Psoas muscle (tissue), 8 donors: Measurements from ENCODE around the gene UNC5B. TPM values are rescaled to one million over a fixed set of nuclear protein-coding genes. Genes with fewer than 3 reads are reported as not detected.

ENCODE experiments used
- ATAC-seq, 4 donors: fragments of 200-7000 bp; cut with Tn5 transposase; one replicate each; pipeline ENCODE4 v1.9.1; 2020; ENCODE audit warnings: moderate library complexity in 3 of 4, mild to moderate bottlenecking in 2 of 4
- DNase-seq, 2 donors: peaks; one replicate each; pipeline ENCODE4 v3.0.0-alpha.2; 2020
- H3K27ac ChIP-seq: fragments of 200-600 bp; one replicate; pipeline ENCODE4 v1.8.0; 2022
- H3K27me3 ChIP-seq, 3 donors: fragments of 200-600 bp in 1 of 3; one replicate each; pipeline versions ENCODE4 v1.6.1 to v1.8.0; 2013 to 2022; ENCODE audit warnings: low read length in 2 of 3, mild to moderate bottlenecking in 2 of 3, moderate library complexity in 1 of 3; ENCODE audit not compliant: insufficient read depth in 3 of 3
- H3K36me3 ChIP-seq, 2 donors: fragments of 200-600 bp in 1 of 2; one replicate each; pipeline versions ENCODE4 v1.6.1 to v1.8.0; 2013 to 2022; ENCODE audit warnings: low read depth in 1 of 2, mild to moderate bottlenecking in 1 of 2, moderate library complexity in 1 of 2; ENCODE audit not compliant: insufficient read depth in 1 of 2
- H3K4me1 ChIP-seq: fragments of 200-600 bp; one replicate; pipeline ENCODE4 v1.8.0; 2022
- H3K4me3 ChIP-seq: fragments of 200-600 bp; one replicate; pipeline ENCODE4 v1.8.0; 2022; ENCODE audit warnings: mild to moderate bottlenecking
- H3K9me3 ChIP-seq: fragments of 200-600 bp; one replicate; pipeline ENCODE4 v1.8.0; 2022
- WGBS, 3 donors: extraction: QIAGEN DNeasy Blood & Tissue Kit; methylation state at CpG; one replicate each; pipeline versions ENCODE4 v1.1.6 to v1.1.7; 2013; 5-methylcytosine and 5-hydroxymethylcytosine counted together
- intact Hi-C, 2 donors: fragments of 100-400 bp; cut with DNase I; formaldehyde crosslinking; loops; one replicate each; pipeline versions ENCODE4 v1.11.0 to v1.14.2; 2022
- polyA plus RNA-seq, 3 donors: library from polyadenylated mRNA; stranded (reverse); fragments of 200-250 nt; gene quantifications; one replicate each; pipeline ENCODE4 v1.2.3, GENCODE V29; 2013
- total RNA-seq, 4 donors: library from RNA; stranded (reverse); fragmentation: NEBNext Ultra II Directional in 2 of 4; extraction: Animal tissue kit (Norgen Biotek cat#: 25700) in 2 of 4; gene quantifications; one replicate each; pipeline versions ENCODE4 v1.2.1 to v1.2.4, GENCODE V29; 2021 to 2023
- TF ChIP-seq, protein P1 (sequence below): fragments of 200-600 bp; IDR thresholded peaks from one replicate; pipeline ENCODE4 v1.8.0; 2022; ENCODE audit warnings: antibody characterized with exemption
- donor health status: healthy with polysubstance abuse.
- donor health status: DM: no; HTN: no; CAD: no; lungs with moderate emphysema.
- donor health status: Bipolar disorder and iron deficiency.
- donor health status: healthy.
- donor health status: DM: yes; HTN: yes; CAD: no.
- donor health status: DM: no; HTN: no; CAD: no.
- donor health status: DM: no; HTN: no; CAD: no.
- donor health status: DM: yes; HTN: yes; CAD: no.

Gene UNC5B
- total and polyA plus RNA-seq, 7 donors = 0.65 to 5.7 (median 1.3) TPM

DNA sequence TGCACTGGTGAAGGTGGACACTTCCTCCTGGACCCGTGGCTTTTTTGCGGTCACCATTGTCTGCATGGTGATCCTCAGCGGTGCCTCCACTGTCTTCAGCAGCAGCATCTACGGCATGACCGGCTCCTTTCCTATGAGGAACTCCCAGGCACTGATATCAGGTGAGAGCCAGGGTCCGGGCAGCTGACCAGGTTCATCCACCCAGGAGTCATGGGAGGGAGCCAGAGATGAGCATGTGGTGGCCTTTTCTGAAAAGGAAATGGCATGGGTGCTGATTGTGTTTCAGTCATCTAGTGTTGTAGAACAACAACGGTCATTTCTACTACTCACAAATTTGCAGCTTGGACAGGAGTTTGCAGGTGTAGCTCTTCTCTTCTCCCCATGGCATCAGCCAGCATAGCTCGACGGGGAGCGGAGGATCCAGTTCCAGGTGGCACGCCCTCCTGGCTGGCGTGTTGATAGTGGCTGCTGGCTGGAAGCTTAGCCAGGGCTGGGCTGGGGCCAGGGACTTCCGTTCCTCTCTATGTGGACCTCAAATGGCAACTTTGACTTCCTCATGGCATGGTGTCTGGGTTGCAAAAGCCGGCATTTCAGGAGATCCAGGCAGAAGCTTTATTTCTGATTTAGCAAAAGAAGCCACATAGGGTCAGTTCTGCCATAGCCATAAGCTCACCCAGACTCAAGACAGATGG, 139.4 kb downstream of the UNC5B start:
- DNase-seq (peak; percentile 34 to 74), ATAC-seq (peak; percentile 62 to 86 (median 70))
- peaks cover 6% of the 10 kb centered on the region for H3K4me1 ChIP-seq
- no peak overlapping the region for H3K27ac ChIP-seq
- H3K9me3 ChIP-seq = no peaks in the 10 kb centered on the region
- H3K4me3 ChIP-seq = no peak overlapping the region
- H3K36me3 ChIP-seq = peaks cover 0 to 8% of the 10 kb centered on the region in 2 donors
- H3K27me3 ChIP-seq = no peaks in the 10 kb centered on the region
- WGBS, 3 donors = 42 to 63% (median 47%) methylated on average over 14 of the region's 14 CpGs
- intact Hi-C loops = no loop called here
- TF ChIP-seq, protein P1, sequence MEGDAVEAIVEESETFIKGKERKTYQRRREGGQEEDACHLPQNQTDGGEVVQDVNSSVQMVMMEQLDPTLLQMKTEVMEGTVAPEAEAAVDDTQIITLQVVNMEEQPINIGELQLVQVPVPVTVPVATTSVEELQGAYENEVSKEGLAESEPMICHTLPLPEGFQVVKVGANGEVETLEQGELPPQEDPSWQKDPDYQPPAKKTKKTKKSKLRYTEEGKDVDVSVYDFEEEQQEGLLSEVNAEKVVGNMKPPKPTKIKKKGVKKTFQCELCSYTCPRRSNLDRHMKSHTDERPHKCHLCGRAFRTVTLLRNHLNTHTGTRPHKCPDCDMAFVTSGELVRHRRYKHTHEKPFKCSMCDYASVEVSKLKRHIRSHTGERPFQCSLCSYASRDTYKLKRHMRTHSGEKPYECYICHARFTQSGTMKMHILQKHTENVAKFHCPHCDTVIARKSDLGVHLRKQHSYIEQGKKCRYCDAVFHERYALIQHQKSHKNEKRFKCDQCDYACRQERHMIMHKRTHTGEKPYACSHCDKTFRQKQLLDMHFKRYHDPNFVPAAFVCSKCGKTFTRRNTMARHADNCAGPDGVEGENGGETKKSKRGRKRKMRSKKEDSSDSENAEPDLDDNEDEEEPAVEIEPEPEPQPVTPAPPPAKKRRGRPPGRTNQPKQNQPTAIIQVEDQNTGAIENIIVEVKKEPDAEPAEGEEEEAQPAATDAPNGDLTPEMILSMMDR = no peak

Other genes with a start within 250 kb of the UNC5B start
- gene SLC29A3, start 106.7 kb downstream of the UNC5B start, total RNA-seq = 1 to 10 TPM in 3 of 4 donors, under 1 TPM in 1; 0.64 to 2.2 (median 1.3) TPM
- gene SLC29A3, start 106.7 kb downstream of the UNC5B start, polyA plus RNA-seq = under 1 TPM; 0.75 to 0.81 (median 0.80) TPM
- 1 to 10 TPM; 1.9 to 3.8 (median 2.6) TPM for gene CDH23, start 184.3 kb downstream of the UNC5B start, total RNA-seq
- gene CDH23, start 184.3 kb downstream of the UNC5B start, polyA plus RNA-seq = 1 to 10 TPM in 2 of 3 donors, under 1 TPM in 1; 1.00 to 1.2 (median 1.0) TPM